ENCODE measurements around the gene TMEM109.
A peak's percentile ranks its signal among the peaks of the same experiment; 100 is the strongest.

The TMEM109 gene

GRCh38 chr11:60968223-60968622 lies 54.3 kb downstream of the TMEM109 start:
- Histone ChIP-seq H3K27me3 (ENCODE audit: control insufficient read depth, insufficient read depth, low read length) (no peaks in the 10 kb centered on the region), H3K79me2 (no peaks in the 10 kb centered on the region), H3K4me1 (no peaks in the 10 kb centered on the region), H3K4me3 (ENCODE audit: low read depth, low read length) (no peak overlapping the region), H3K27ac (no peak overlapping the region), H3K36me3 (ENCODE audit: control insufficient read depth, insufficient read depth, low read length) (no peaks in the 10 kb centered on the region), H3K9ac (no peak overlapping the region), H3K9me3 (ENCODE audit: control insufficient read depth, low read length) (no peaks in the 10 kb centered on the region), H2AFZ (no peak overlapping the region), H3K4me2 (ENCODE audit: low read length) (no peak overlapping the region)
- TF ChIP-seq CTCF (IDR thresholded peaks at IDR 0.05) = no peak

GRCh38 chr11:60970369-60970774 lies 56.4 kb downstream of the TMEM109 start:
- Histone ChIP-seq H3K36me3 (ENCODE audit: control insufficient read depth, insufficient read depth, low read length) (no peaks in the 10 kb centered on the region), H3K27me3 (ENCODE audit: control insufficient read depth, insufficient read depth, low read length) (no peaks in the 10 kb centered on the region), H3K27ac (no peak overlapping the region), H3K4me1 (no peaks in the 10 kb centered on the region), H3K9me3 (ENCODE audit: control insufficient read depth, low read length) (no peaks in the 10 kb centered on the region), H3K79me2 (no peaks in the 10 kb centered on the region), H3K4me3 (ENCODE audit: low read depth, low read length) (no peak overlapping the region), H2AFZ (no peak overlapping the region), H3K4me2 (ENCODE audit: low read length) (no peak overlapping the region), H3K9ac (no peak overlapping the region)
- TF ChIP-seq CTCF (IDR thresholded peaks at IDR 0.05) = peak; percentile 73

- no peak overlapping the region for H2AFZ ChIP-seq
- H3K27me3 ChIP-seq (ENCODE audit: control insufficient read depth, insufficient read depth, low read length) = no peaks in the 10 kb centered on the region
- H3K79me2 ChIP-seq = no peaks in the 10 kb centered on the region
- H3K4me3 ChIP-seq (ENCODE audit: low read depth, low read length) = no peak overlapping the region
- no peak overlapping the region for H3K27ac ChIP-seq
- no peaks in the 10 kb centered on the region for H3K36me3 ChIP-seq (ENCODE audit: control insufficient read depth, insufficient read depth, low read length)
- no peak overlapping the region for H3K9ac ChIP-seq
- no peak for TF ChIP-seq CTCF (IDR thresholded peaks at IDR 0.05)
- H3K4me1 ChIP-seq = no peaks in the 10 kb centered on the region
- no peaks in the 10 kb centered on the region for H3K9me3 ChIP-seq (ENCODE audit: control insufficient read depth, low read length)
- no peak overlapping the region for H3K4me2 ChIP-seq (ENCODE audit: low read length)
Observed at GRCh38 chr11:60970890-60971289, 56.9 kb downstream of the TMEM109 start.

GRCh38 chr11:60971520-60971919 lies 57.6 kb downstream of the TMEM109 start, which contains the start of gene CD6:
Gene CD6, plus strand, starts transcription at chr11:60971680. Its CDS starts 186 bp downstream, at chr11:60971866.
- no peak within 1 kb of the TSS for H3K9ac ChIP-seq
- no peaks in the 10 kb centered on the region for H3K4me1 ChIP-seq

More at GRCh38 chr11:60971520-60971919, 57.6 kb downstream of the TMEM109 start, which contains the start of gene CD6:
- TF ChIP-seq CTCF (IDR thresholded peaks at IDR 0.05) = no peak
- H3K79me2 ChIP-seq = no peaks in the 10 kb centered on the region
- no peaks in the 10 kb centered on the region for H3K27me3 ChIP-seq (ENCODE audit: control insufficient read depth, insufficient read depth, low read length)
- H3K4me3 ChIP-seq (ENCODE audit: low read depth, low read length) = no peak within 1 kb of the TSS
- no peaks in the 10 kb centered on the region for H3K36me3 ChIP-seq (ENCODE audit: control insufficient read depth, insufficient read depth, low read length)
- no peak within 1 kb of the TSS for H2AFZ ChIP-seq
- no peak within 1 kb of the TSS for H3K27ac ChIP-seq
- no peak within 1 kb of the TSS for H3K4me2 ChIP-seq (ENCODE audit: low read length)
- H3K9me3 ChIP-seq (ENCODE audit: control insufficient read depth, low read length) = no peaks in the 10 kb centered on the region

Measured in parathyroid adenoma (tissue), 2 donors.